Measurements from ENCODE around the gene DPP9.

- no peak for TF ChIP-seq EP300 (IDR thresholded peaks at IDR 0.05)
- TF ChIP-seq POLR2AphosphoS5 (IDR thresholded peaks at IDR 0.05), result no peak
- no peak for TF ChIP-seq CTCF (IDR thresholded peaks at IDR 0.05)
Observed at GRCh38 chr19:4749870-4750590, 26.4 kb upstream of the DPP9 start.
